Ovary (tissue), 3 donors: ENCODE results near the gene KLHL2.
"Not testable (repeated sequence)": the region's sequence is repeated elsewhere in the genome, so short reads cannot be mapped to it uniquely, and the experiment has no call there.

Experiments
- EP300 ChIP-seq: sonication (generic); formaldehyde crosslinking; IDR thresholded peaks from one replicate; pipeline ENCODE4 v1.6.1; 2017; ENCODE audit warnings: antibody characterized with exemption
- POLR2A ChIP-seq: fragments of 450-650 bp; IDR thresholded peaks from one replicate; pipeline ENCODE4 v1.6.1; 2017; ENCODE audit warnings: antibody characterized with exemption, mild to moderate bottlenecking, moderate library complexity
- TF ChIP-seq, protein P1 (sequence below), 3 donors: fragments of 450-650 bp in 2 of 3; fragments of 200-600 bp in 1 of 3; IDR thresholded peaks; one replicate each; pipeline versions ENCODE4 v1.5.1 to v1.8.0; 2016 to 2022; ENCODE audit warnings: antibody characterized with exemption in 3 of 3, mild to moderate bottlenecking in 1 of 3
- donor health status: DM: no; HTN: no; CAD: no.

DNA sequence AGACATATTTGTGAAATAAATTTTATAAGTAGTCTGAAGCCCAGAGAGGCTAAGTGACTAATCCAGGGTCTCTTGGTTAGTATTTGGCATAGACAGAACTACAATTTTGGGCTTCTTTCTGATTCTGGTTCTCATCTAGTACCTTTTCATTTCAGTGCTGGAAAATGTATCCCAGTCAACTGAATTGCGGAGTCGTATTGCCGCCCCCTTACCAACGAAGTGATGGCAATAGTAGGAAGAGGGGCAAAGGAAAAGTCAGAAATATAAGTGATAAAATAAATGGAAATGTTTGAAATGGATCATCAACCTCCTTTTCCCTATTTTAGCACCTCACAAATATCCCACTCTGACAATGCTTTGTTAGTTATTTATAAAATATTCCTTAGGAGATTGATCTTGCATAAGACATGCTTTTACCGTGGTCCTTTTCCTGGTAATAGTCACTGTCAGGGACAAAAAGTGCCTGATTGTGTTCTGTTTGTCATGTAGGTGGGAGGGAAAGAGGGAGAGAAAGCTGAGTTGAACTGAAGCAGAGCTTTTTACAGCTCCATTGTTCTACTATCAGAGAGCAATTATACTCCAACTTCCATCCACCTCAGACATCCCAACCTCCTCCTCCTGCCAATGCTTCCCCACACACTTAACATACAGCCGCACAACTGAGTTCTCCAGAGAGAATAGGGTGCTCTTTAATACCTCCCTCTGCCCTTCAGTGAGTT, 6.8 kb downstream of the KLHL2 start:
- TF ChIP-seq, protein P1, sequence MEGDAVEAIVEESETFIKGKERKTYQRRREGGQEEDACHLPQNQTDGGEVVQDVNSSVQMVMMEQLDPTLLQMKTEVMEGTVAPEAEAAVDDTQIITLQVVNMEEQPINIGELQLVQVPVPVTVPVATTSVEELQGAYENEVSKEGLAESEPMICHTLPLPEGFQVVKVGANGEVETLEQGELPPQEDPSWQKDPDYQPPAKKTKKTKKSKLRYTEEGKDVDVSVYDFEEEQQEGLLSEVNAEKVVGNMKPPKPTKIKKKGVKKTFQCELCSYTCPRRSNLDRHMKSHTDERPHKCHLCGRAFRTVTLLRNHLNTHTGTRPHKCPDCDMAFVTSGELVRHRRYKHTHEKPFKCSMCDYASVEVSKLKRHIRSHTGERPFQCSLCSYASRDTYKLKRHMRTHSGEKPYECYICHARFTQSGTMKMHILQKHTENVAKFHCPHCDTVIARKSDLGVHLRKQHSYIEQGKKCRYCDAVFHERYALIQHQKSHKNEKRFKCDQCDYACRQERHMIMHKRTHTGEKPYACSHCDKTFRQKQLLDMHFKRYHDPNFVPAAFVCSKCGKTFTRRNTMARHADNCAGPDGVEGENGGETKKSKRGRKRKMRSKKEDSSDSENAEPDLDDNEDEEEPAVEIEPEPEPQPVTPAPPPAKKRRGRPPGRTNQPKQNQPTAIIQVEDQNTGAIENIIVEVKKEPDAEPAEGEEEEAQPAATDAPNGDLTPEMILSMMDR (IDR thresholded peaks at IDR 0.05) = not testable (repeated sequence)
- TF ChIP-seq POLR2A, EP300: not testable (repeated sequence)
